Neural cell (in vitro differentiated cells): ENCODE measurements around the gene SOAT2. TPM values are rescaled to one million over a fixed set of nuclear protein-coding genes. Genes with fewer than 3 reads are reported as not detected.

Experiments
- H2AFZ ChIP-seq: fragments of 200-600, 300-800 bp; sonication (generic), shearing (Covaris generic); 2 replicates; pipeline ENCODE4 v1.6.0; 2014; ENCODE audit warnings: low read depth, mild to moderate bottlenecking, antibody characterized with exemption, low read length, moderate library complexity
- H3F3A ChIP-seq: fragments of 200-600 bp; shearing (Covaris generic); 2 replicates; pipeline ENCODE4 v1.6.1; 2016; ENCODE audit warnings: mild to moderate bottlenecking, moderate library complexity, mixed read lengths, antibody characterized with exemption, low read length; ENCODE audit not compliant: insufficient read depth, poor library complexity, severe bottlenecking
- H3K27ac ChIP-seq: fragments of 200-600, 300-800 bp; sonication (generic), shearing (Covaris generic); 2 replicates; pipeline ENCODE4 v1.5.1; 2014; ENCODE audit warnings: mild to moderate bottlenecking, low read length, moderate library complexity
- H3K27me3 ChIP-seq: fragments of 300-800, 200-600 bp; sonication (generic), shearing (Covaris generic); 2 replicates; pipeline ENCODE4 v1.6.0; 2014; ENCODE audit warnings: mild to moderate bottlenecking, low read depth, low read length, moderate library complexity; ENCODE audit not compliant: insufficient read depth
- H3K36me3 ChIP-seq: fragments of 300-800, 200-600 bp; sonication (generic), shearing (Covaris generic); 2 replicates; pipeline ENCODE4 v1.5.1; 2014; ENCODE audit warnings: mild to moderate bottlenecking, antibody characterized with exemption, low read length, moderate library complexity; ENCODE audit not compliant: insufficient read depth
- H3K4me2 ChIP-seq: fragments of 300-800, 200-600 bp; sonication (generic), shearing (Covaris generic); 2 replicates; pipeline ENCODE4 v1.6.0; 2014; ENCODE audit warnings: mild to moderate bottlenecking, low read length
- H3K4me3 ChIP-seq: fragments of 300-800, 200-600 bp; sonication (generic), shearing (Covaris generic); 2 replicates; pipeline ENCODE4 v1.5.1; 2014; ENCODE audit warnings: mild to moderate bottlenecking, low read length, moderate library complexity
- H3K79me2 ChIP-seq: fragments of 200-600 bp; shearing (Covaris generic); replicated peaks from 2 replicates; pipeline ENCODE4 v1.6.0; 2014; ENCODE audit warnings: mild to moderate bottlenecking, low read length, moderate library complexity; ENCODE audit not compliant: insufficient read depth
- H3K9ac ChIP-seq: fragments of 300-800, 200-600 bp; sonication (generic), shearing (Covaris generic); 2 replicates; pipeline ENCODE4 v1.6.1; 2016; ENCODE audit warnings: mild to moderate bottlenecking, low read length, mixed read lengths
- H3K9me2 ChIP-seq: fragments of 200-600 bp; shearing (Covaris generic); 2 replicates; pipeline ENCODE4 v1.6.1; 2016; ENCODE audit warnings: mild to moderate bottlenecking, low read length, mixed read lengths; ENCODE audit not compliant: insufficient read depth
- H3K9me3 ChIP-seq: fragments of 200-600, 300-800 bp; sonication (generic), shearing (Covaris generic); 2 replicates; pipeline ENCODE4 v1.6.1; 2016; ENCODE audit warnings: mild to moderate bottlenecking, mixed run types, low read length, moderate library complexity, mixed read lengths
- H4K20me1 ChIP-seq: fragments of 200-600 bp; shearing (Covaris generic); 2 replicates; pipeline ENCODE4 v1.6.1; 2016; ENCODE audit warnings: mild to moderate bottlenecking, mixed run types; ENCODE audit not compliant: insufficient read depth
- CTCF ChIP-seq: fragments of 450-650 bp; IDR thresholded peaks from 2 replicates; pipeline ENCODE4 v1.5.1; 2014; ENCODE audit warnings: antibody characterized with exemption, mild to moderate bottlenecking, moderate library complexity; ENCODE audit not compliant: poor library complexity, severe bottlenecking
- EP300 ChIP-seq: fragments of 450-650 bp; conservative IDR thresholded peaks from 2 replicates; pipeline ENCODE4 v1.6.1; 2014; ENCODE audit warnings: antibody characterized with exemption, mild to moderate bottlenecking, moderate library complexity; ENCODE audit not compliant: poor library complexity, severe bottlenecking
- EZH2 ChIP-seq: fragments of 200-600, 300-800 bp; shearing (Covaris generic), sonication (generic); IDR thresholded peaks from 2 replicates; pipeline ENCODE4 v1.6.1; 2014; ENCODE audit warnings: antibody characterized with exemption, low read length, borderline replicate concordance, mild to moderate bottlenecking; ENCODE audit not compliant: insufficient read depth, poor library complexity, severe bottlenecking
- MXI1 ChIP-seq: fragments of 450-650 bp; conservative IDR thresholded peaks from 2 replicates; pipeline ENCODE4 v1.6.1; 2014; ENCODE audit warnings: antibody characterized with exemption, mild to moderate bottlenecking; ENCODE audit not compliant: poor library complexity, severe bottlenecking
- POLR2AphosphoS5 ChIP-seq: IDR thresholded peaks from 2 replicates; pipeline ENCODE4 v1.6.1; 2012
- RAD21 ChIP-seq: fragments of 450-650 bp; conservative IDR thresholded peaks from 2 replicates; pipeline ENCODE4 v1.6.1; 2014; ENCODE audit warnings: antibody characterized with exemption, mild to moderate bottlenecking, moderate library complexity
- REST ChIP-seq: IDR thresholded peaks from 2 replicates; pipeline ENCODE4 v1.6.1; 2012; ENCODE audit warnings: borderline replicate concordance
- SMC3 ChIP-seq: fragments of 450-650 bp; conservative IDR thresholded peaks from 2 replicates; pipeline ENCODE4 v1.6.1; 2014; ENCODE audit warnings: antibody characterized with exemption, mild to moderate bottlenecking, moderate library complexity; ENCODE audit not compliant: poor library complexity
- TAF1 ChIP-seq: IDR thresholded peaks from 2 replicates; pipeline ENCODE4 v1.6.1; 2012; ENCODE audit warnings: low read depth
- polyA plus RNA-seq: library from polyadenylated mRNA; depleted of rRNA; stranded (reverse); fragments of >200 nt; gene quantifications from 2 replicates; pipeline ENCODE4 v1.2.3, GENCODE V29; 2014

The SOAT2 gene
- polyA plus RNA-seq, 1 donor from 2014 or later: not detected

- no peaks in the 10 kb centered on the region for H3F3A ChIP-seq
- no peak overlapping the region for H2AFZ ChIP-seq
- no peaks in the 10 kb centered on the region for H3K9me3 ChIP-seq
- no peaks in the 10 kb centered on the region for H3K79me2 ChIP-seq
- H3K4me3 ChIP-seq: no peak overlapping the region
- no peak overlapping the region for H3K9ac ChIP-seq
- H3K27me3 ChIP-seq: no peaks in the 10 kb centered on the region
- no peak overlapping the region for H3K4me2 ChIP-seq
- no peaks in the 10 kb centered on the region for H3K36me3 ChIP-seq
- TF ChIP-seq EZH2: no peak
- TF ChIP-seq EP300: no peak
- TF ChIP-seq MXI1: no peak
- no peak for TF ChIP-seq POLR2AphosphoS5
- TF ChIP-seq SMC3: no peak
- no peak for TF ChIP-seq TAF1
- no peak for TF ChIP-seq RAD21
- no peak for TF ChIP-seq CTCF
- TF ChIP-seq REST: no peak
- H3K9me2 ChIP-seq: no peaks in the 10 kb centered on the region
- no peaks in the 10 kb centered on the region for H4K20me1 ChIP-seq
- H3K27ac ChIP-seq: no peak overlapping the region
Measured at GRCh38 chr12:53166837-53167236, 63.6 kb downstream of the SOAT2 start.

- no peaks in the 10 kb centered on the region for H3K79me2 ChIP-seq
- H4K20me1 ChIP-seq: no peaks in the 10 kb centered on the region
- H3K4me2 ChIP-seq: no peak overlapping the region
- no peak overlapping the region for H2AFZ ChIP-seq
- H3K36me3 ChIP-seq: no peaks in the 10 kb centered on the region
- H3K4me3 ChIP-seq: no peak overlapping the region
- no peak for TF ChIP-seq TAF1
- no peaks in the 10 kb centered on the region for H3F3A ChIP-seq
- no peaks in the 10 kb centered on the region for H3K27me3 ChIP-seq
- no peaks in the 10 kb centered on the region for H3K9me3 ChIP-seq
- no peak overlapping the region for H3K9ac ChIP-seq
- no peaks in the 10 kb centered on the region for H3K9me2 ChIP-seq
- no peak overlapping the region for H3K27ac ChIP-seq
Measured at GRCh38 chr12:53169644-53170043, 66.4 kb downstream of the SOAT2 start.

GRCh38 chr12:53170215-53170614, 66.9 kb downstream of the SOAT2 start:
- H3K9ac ChIP-seq: no peak overlapping the region
- H3K4me2 ChIP-seq: no peak overlapping the region
- no peak overlapping the region for H3K4me3 ChIP-seq
- TF ChIP-seq REST (no peak), POLR2AphosphoS5 (no peak), SMC3 (no peak), TAF1 (no peak), MXI1 (no peak), CTCF (no peak), EZH2 (no peak), EP300 (no peak), RAD21 (no peak)
- no peaks in the 10 kb centered on the region for H3K36me3 ChIP-seq
- H3K27ac ChIP-seq: no peak overlapping the region
- no peaks in the 10 kb centered on the region for H3K9me2 ChIP-seq
- no peaks in the 10 kb centered on the region for H4K20me1 ChIP-seq
- no peaks in the 10 kb centered on the region for H3K79me2 ChIP-seq
- H3K9me3 ChIP-seq: no peaks in the 10 kb centered on the region
- H3F3A ChIP-seq: no peaks in the 10 kb centered on the region
- H2AFZ ChIP-seq: no peak overlapping the region
- H3K27me3 ChIP-seq: no peaks in the 10 kb centered on the region
